SK-N-MC (cell line): ENCODE results near the gene CAMKMT.

Experiments used
- DNase-seq: peaks from one replicate; pipeline ENCODE4 v3.0.0-alpha.2; 2011; ENCODE audit warnings: low read depth, low spot score
- H3K27ac ChIP-seq: fragments of 200-600 bp; sonication (generic); 2 replicates; pipeline ENCODE4 v1.5.1; 2016; ENCODE audit warnings: mixed run types
- H3K36me3 ChIP-seq: fragments of 200-600 bp; sonication (generic); 2 replicates; pipeline ENCODE4 v1.6.1; 2017; ENCODE audit warnings: antibody characterized with exemption, low read length, mixed read lengths; ENCODE audit not compliant: insufficient read depth
- H3K4me3 ChIP-seq: fragments of 200-600 bp; sonication (generic); 2 replicates; pipeline ENCODE4 v1.5.1; 2016
- H3K9ac ChIP-seq: fragments of 200-600 bp; sonication (generic); 2 replicates; pipeline ENCODE4 v1.8.0; 2017; ENCODE audit warnings: mixed run types, mixed read lengths; ENCODE audit not compliant: insufficient read length
- H3K9me3 ChIP-seq: fragments of 200-600 bp; sonication (generic); 2 replicates; pipeline ENCODE4 v1.6.1; 2017; ENCODE audit warnings: low read depth, mild to moderate bottlenecking, antibody characterized with exemption, low read length, moderate library complexity, mixed read lengths
- EZH2 ChIP-seq: fragments of 200-600 bp; sonication (generic); IDR thresholded peaks from one replicate; pipeline ENCODE4 v1.6.1; 2017; ENCODE audit warnings: antibody characterized with exemption
- FOXP2 ChIP-seq: optimal IDR thresholded peaks from 2 replicates; pipeline ENCODE3; 2011; ENCODE audit warnings: mild to moderate bottlenecking, moderate library complexity; ENCODE audit not compliant: insufficient read depth; ENCODE audit errors: extremely low read length, control extremely low read depth
- POLR2AphosphoS5 ChIP-seq: IDR thresholded peaks from 2 replicates; pipeline ENCODE4 v1.6.1; 2012; ENCODE audit warnings: mild to moderate bottlenecking, low read depth, low read length, borderline replicate concordance

Gene CAMKMT

GRCh38 chr2:44804406-44805265 lies 442.9 kb downstream of the CAMKMT start:
- Histone ChIP-seq H3K36me3 (no peaks in the 10 kb centered on the region), H3K4me3 (no peak overlapping the region), H3K9me3 (no peaks in the 10 kb centered on the region), H3K27ac (no peak overlapping the region), H3K9ac (no peak overlapping the region)
- no peak for DNase-seq
- no peak for TF ChIP-seq POLR2AphosphoS5
- no peak for TF ChIP-seq EZH2
- TF ChIP-seq FOXP2, result no peak

GRCh38 chr2:44805401-44806235 lies 443.9 kb downstream of the CAMKMT start:
- Histone ChIP-seq H3K27ac (no peak overlapping the region), H3K4me3 (no peak overlapping the region), H3K9me3 (no peaks in the 10 kb centered on the region), H3K9ac (no peak overlapping the region), H3K36me3 (no peaks in the 10 kb centered on the region)
- DNase-seq, result no peak
- TF ChIP-seq EZH2 (no peak), POLR2AphosphoS5 (no peak), FOXP2 (no peak)

- DNase-seq, result no peak
Observed at GRCh38 chr2:44807201-44808025, 445.7 kb downstream of the CAMKMT start.

GRCh38 chr2:44810892-44811530 lies 449.3 kb downstream of the CAMKMT start:
- no peak for TF ChIP-seq POLR2AphosphoS5
- TF ChIP-seq EZH2, result no peak
- TF ChIP-seq FOXP2, result no peak
- no peak overlapping the region for H3K9ac ChIP-seq

More at GRCh38 chr2:44807201-44808025, 445.7 kb downstream of the CAMKMT start:
- H3K27ac ChIP-seq, result no peak overlapping the region
- H3K4me3 ChIP-seq, result no peak overlapping the region
- no peak overlapping the region for H3K9ac ChIP-seq
- no peak for TF ChIP-seq POLR2AphosphoS5
- no peak for TF ChIP-seq FOXP2
- no peak for TF ChIP-seq EZH2
- no peaks in the 10 kb centered on the region for H3K36me3 ChIP-seq
- H3K9me3 ChIP-seq, result no peaks in the 10 kb centered on the region

GRCh38 chr2:44813165-44813564 lies 451.4 kb downstream of the CAMKMT start:
- Histone ChIP-seq H3K9ac (no peak overlapping the region), H3K9me3 (no peaks in the 10 kb centered on the region), H3K4me3 (no peak overlapping the region), H3K27ac (no peak overlapping the region), H3K36me3 (no peaks in the 10 kb centered on the region)
- no peak for TF ChIP-seq EZH2
- TF ChIP-seq FOXP2, result no peak
- TF ChIP-seq POLR2AphosphoS5, result no peak
- no peak for DNase-seq

More at GRCh38 chr2:44810892-44811530, 449.3 kb downstream of the CAMKMT start:
- DNase-seq, result no peak
- Histone ChIP-seq H3K27ac (no peak overlapping the region), H3K4me3 (no peak overlapping the region), H3K36me3 (no peaks in the 10 kb centered on the region), H3K9me3 (no peaks in the 10 kb centered on the region)

GRCh38 chr2:44813658-44814057 lies 451.9 kb downstream of the CAMKMT start:
- Histone ChIP-seq H3K27ac (no peak overlapping the region), H3K4me3 (no peak overlapping the region), H3K9ac (no peak overlapping the region), H3K36me3 (no peaks in the 10 kb centered on the region), H3K9me3 (no peaks in the 10 kb centered on the region)
- TF ChIP-seq POLR2AphosphoS5 (no peak), FOXP2 (no peak), EZH2 (no peak)
- DNase-seq, result no peak

- Histone ChIP-seq H3K9ac (no peak overlapping the region), H3K9me3 (no peaks in the 10 kb centered on the region), H3K27ac (no peak overlapping the region), H3K4me3 (no peak overlapping the region), H3K36me3 (no peaks in the 10 kb centered on the region)
- no peak for DNase-seq
- TF ChIP-seq POLR2AphosphoS5 (no peak), EZH2 (no peak), FOXP2 (no peak)
Observed at GRCh38 chr2:44817256-44817655, 455.5 kb downstream of the CAMKMT start.
